WTC11 (cell line): ENCODE data around the gene INTS7.
"Not testable (repeated sequence)": the region's sequence is repeated elsewhere in the genome, so short reads cannot be mapped to it uniquely, and the experiment has no call there.

Source experiments
- AR ChIP-seq: fragments of 250-450 bp; sonication (Bioruptor Pico); IDR thresholded peaks from 2 replicates; pipeline ENCODE4 v1.9.0; 2021; ENCODE audit warnings: mild to moderate bottlenecking
- ATF2 ChIP-seq: sonication (generic); formaldehyde crosslinking; IDR thresholded peaks from 2 replicates; pipeline ENCODE4 v1.8.1; 2022; ENCODE audit warnings: low read depth, missing genetic modification reagents, borderline replicate concordance
- CTCF ChIP-seq: fragments of 200-600 bp; IDR thresholded peaks from 2 replicates; pipeline ENCODE4 v1.8.0; 2022; ENCODE audit warnings: antibody characterized with exemption
- ELF4 ChIP-seq: sonication (generic); formaldehyde crosslinking; IDR thresholded peaks from 2 replicates; pipeline ENCODE4 v1.8.1; 2022; ENCODE audit warnings: low read depth, mild to moderate bottlenecking, moderate library complexity, missing genetic modification reagents
- FOXK1 ChIP-seq: sonication (generic); formaldehyde crosslinking; IDR thresholded peaks from 2 replicates; pipeline ENCODE4 v1.8.0; 2022; ENCODE audit warnings: mild to moderate bottlenecking, moderate library complexity, missing genetic modification reagents
- IRF1 ChIP-seq: sonication (generic); formaldehyde crosslinking; IDR thresholded peaks from 2 replicates; pipeline ENCODE4 v1.8.0; 2023; ENCODE audit warnings: missing genetic modification reagents
- NR2C2 ChIP-seq: sonication (generic); formaldehyde crosslinking; IDR thresholded peaks from 2 replicates; pipeline ENCODE4 v1.8.0; 2022; ENCODE audit warnings: mild to moderate bottlenecking, missing genetic modification reagents
- SMAD3 ChIP-seq: sonication (generic); formaldehyde crosslinking; IDR thresholded peaks from 2 replicates; pipeline ENCODE4 v1.8.0; 2022; ENCODE audit warnings: missing genetic modification reagents, mild to moderate bottlenecking, borderline replicate concordance
- USF1 ChIP-seq: sonication (generic); formaldehyde crosslinking; IDR thresholded peaks from 2 replicates; pipeline ENCODE4 v1.8.0; 2022; ENCODE audit warnings: mild to moderate bottlenecking, missing genetic modification reagents

GRCh38 chr1:211937422-211937821 lies 97.9 kb downstream of the INTS7 start:
- TF ChIP-seq CTCF; SMAD3 (CRISPR knock-in tag); IRF1 (CRISPR knock-in tag); NR2C2 (CRISPR knock-in tag); ATF2; ELF4; FOXK1 (CRISPR knock-in tag); USF1 (CRISPR knock-in tag); AR (CRISPR knock-in tag): not testable (repeated sequence)
